GM12875 (cell line): ENCODE results near the gene RSPH1.

Experiments
- H3K4me3 ChIP-seq: one replicate; pipeline ENCODE4 v1.5.1; 2011; ENCODE audit warnings: low read depth, low read length, control low read depth
- TF ChIP-seq, protein P1 (sequence below): IDR thresholded peaks from 2 replicates; pipeline ENCODE4 v1.5.1; 2011; ENCODE audit warnings: low read depth, mild to moderate bottlenecking, control low read depth, inconsistent platforms, low read length, moderate library complexity, borderline replicate concordance; ENCODE audit not compliant: insufficient read depth

RSPH1 gene

DNA sequence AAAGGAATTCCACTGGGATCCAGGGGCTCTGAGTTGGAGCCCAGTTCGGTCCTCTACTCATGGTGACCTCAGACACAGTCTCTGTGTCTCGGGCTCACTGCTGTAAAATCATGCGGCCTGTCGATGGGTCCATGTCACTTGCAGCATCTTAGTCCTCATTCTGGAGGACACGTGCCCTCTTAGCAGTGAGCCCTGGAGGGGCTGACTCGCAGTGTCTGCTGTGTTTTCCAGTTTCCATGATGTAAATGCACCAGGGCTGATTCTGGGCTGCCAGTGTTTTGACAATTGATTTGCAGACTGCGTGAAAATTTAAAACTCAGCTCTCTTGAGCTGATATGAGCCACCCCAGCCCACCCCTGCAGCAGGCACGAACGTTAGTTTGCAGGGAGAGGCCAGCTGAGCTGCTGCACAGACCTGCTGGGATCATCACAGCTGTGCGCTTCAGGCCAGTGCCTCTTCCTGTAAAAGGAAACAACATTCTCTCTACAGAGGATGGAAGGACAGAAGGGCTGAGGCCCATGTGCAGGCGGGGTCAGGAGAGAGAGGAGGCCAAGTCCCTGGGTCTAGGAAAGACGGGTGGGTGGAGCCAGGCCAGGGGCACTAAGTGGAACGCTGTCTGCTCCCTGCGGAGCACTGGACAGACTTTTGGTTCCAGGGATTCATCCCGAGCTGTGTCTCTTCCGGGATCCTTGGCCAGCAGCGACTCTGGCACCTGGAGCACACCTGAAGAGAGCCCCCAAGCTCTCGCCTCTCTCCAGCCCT is 42.6 kb downstream of the RSPH1 start:
- no peak overlapping the region for H3K4me3 ChIP-seq
- TF ChIP-seq, protein P1, sequence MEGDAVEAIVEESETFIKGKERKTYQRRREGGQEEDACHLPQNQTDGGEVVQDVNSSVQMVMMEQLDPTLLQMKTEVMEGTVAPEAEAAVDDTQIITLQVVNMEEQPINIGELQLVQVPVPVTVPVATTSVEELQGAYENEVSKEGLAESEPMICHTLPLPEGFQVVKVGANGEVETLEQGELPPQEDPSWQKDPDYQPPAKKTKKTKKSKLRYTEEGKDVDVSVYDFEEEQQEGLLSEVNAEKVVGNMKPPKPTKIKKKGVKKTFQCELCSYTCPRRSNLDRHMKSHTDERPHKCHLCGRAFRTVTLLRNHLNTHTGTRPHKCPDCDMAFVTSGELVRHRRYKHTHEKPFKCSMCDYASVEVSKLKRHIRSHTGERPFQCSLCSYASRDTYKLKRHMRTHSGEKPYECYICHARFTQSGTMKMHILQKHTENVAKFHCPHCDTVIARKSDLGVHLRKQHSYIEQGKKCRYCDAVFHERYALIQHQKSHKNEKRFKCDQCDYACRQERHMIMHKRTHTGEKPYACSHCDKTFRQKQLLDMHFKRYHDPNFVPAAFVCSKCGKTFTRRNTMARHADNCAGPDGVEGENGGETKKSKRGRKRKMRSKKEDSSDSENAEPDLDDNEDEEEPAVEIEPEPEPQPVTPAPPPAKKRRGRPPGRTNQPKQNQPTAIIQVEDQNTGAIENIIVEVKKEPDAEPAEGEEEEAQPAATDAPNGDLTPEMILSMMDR: no peak

DNA sequence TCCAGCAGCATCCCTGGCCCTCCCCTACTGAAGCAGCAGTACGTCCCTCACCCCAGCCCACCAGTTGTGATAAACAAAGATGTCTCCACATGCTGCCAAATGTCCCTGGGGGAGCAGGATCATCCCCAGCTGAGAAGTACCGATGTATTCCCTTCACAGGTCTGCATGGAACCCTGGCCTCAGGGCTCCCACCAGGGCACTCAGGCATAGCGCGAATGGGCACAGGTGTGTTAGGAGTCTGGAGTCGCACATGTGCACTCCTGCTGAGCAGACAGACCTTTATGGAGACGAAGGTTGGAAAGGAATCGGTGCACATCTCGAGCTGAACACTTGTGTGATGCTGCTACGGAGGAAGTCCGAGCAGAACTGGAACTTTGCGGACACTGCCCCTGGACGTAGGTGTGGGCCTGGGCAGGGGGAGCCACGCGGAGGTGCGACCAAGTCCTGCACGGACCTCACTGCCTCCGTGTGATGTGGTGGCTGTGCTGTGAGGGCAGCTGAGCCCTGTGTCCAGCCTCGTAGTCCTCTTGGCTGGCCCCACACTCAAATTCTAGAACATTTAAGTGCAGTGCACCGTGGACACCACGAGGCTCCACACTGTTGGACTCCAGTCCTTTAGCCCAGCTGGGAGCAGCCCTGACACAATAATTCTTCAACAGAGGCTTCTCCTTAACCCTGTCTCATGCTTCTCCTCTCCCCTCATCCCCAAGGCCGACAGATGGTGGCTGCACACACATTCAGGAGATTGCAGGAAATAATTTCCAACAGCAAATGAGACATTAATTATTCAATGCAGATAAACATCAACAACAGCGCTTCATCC is 43.4 kb downstream of the RSPH1 start:
- TF ChIP-seq, protein P1: no peak
- no peak overlapping the region for H3K4me3 ChIP-seq

DNA sequence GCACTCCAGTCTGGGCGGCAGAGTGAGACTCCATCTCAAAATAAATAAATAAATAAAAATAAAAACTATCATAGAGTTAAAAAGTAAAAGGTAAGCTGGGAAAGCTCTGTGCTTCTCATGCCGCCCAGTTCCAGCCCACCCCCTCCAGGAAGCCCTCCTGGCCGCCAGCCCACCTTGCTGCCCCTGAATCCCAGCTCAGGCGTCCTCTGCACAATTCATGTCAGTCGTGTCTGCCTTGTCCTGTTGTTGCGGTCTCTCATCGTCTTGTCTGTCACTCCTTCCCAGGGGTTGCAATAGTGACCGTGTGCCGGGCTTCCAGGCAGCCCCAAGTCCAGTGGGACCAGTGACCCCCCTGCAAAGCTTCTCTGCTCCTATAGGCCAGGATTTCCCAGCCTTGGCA is 44.1 kb downstream of the RSPH1 start:
- H3K4me3 ChIP-seq: no peak overlapping the region
- TF ChIP-seq, protein P1: no peak

DNA sequence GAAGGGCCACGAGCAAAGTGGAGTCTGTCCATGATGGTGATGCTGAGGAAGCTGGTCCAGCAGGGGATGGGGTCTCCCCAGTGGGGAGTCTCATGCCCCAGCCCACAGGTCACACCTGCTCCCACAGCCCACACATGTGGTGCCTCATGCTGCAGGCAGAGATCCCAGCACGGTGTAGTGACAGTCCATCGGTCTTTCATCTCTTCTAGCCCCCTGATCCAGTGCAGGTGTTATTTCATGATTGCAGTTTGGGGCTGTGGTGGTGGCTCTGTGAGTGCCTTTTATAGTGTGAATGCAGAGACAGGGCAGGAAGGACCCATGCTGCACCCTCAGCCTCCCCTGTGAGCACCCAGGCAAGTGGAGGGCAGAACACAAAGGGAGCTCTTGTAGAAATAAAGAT is 47.3 kb downstream of the RSPH1 start:
- TF ChIP-seq, protein P1: no peak
- H3K4me3 ChIP-seq: no peak overlapping the region

DNA sequence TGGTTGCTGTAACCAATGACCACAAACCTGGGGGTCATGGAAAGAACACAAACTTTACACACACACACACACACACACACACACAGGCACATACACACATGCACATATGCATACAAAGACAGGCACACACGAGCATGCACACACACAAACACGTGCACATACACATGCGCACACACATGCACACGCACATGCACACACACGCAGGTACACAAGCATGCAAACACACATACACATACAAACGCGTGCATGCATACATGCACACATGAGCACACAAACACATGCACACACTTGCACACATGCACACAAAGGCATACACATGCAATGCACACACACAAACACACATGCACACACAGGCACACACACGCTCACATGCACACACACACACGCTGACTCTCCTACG is 48.3 kb downstream of the RSPH1 start:
- TF ChIP-seq, protein P1: no peak
- H3K4me3 ChIP-seq: no peak overlapping the region

DNA sequence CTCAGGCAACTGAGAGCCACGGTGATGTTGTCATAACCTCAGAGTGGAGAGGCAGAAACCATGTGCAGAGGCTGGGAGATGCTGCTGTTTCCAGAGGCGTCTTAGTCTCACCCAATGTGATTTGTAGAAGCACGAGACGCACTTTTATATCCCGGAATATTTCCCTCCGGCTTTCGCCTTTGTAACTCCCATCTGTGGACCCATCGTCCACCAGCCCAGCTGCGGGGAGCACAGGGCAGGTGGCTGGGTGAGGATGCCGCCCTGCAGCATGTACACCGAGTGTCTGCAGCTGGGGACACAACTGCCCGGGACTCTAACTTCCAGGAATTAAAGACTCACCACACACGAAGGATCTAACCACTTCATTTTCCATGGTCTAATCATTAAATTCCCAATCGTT is 48.8 kb downstream of the RSPH1 start:
- TF ChIP-seq, protein P1: no peak
- H3K4me3 ChIP-seq: no peak overlapping the region
